A673 (cell line): ENCODE measurements around the gene C3orf38. TPM values are rescaled to one million over a fixed set of nuclear protein-coding genes. Genes with fewer than 3 reads are reported as not detected.
A peak's percentile ranks its signal among the peaks of the same experiment; 100 is the strongest.

ENCODE experiments used
- BruUV-seq: library from RNA; stranded (reverse); fragments of 400-500 nt; replicated peaks from 2 replicates; lab custom pipeline; 2021; lab: Mats Ljungman, UMichigan
- CTCF ChIA-PET: fragments of 300-600 bp; sonication (Branson Sonifier 250); formaldehyde crosslinking; loops from one replicate; lab custom pipeline; 2022; ENCODE audit warnings: antibody characterized with exemption; lab: Charles Lee
- POLR2A ChIA-PET: fragments of 300-600 bp; sonication (Branson Sonifier 250); formaldehyde crosslinking; loops from one replicate; lab custom pipeline; 2022; ENCODE audit warnings: antibody characterized with exemption; ENCODE audit not compliant: low non-redundant PET; lab: Charles Lee
- DNase-seq: peaks from one replicate; pipeline ENCODE4 v3.0.0-alpha.2; 2015; ENCODE audit warnings: low spot score
- H3K27ac ChIP-seq: fragments of 200-600 bp; sonication (generic); 2 replicates; pipeline ENCODE4 v1.5.1; 2016; ENCODE audit warnings: mixed run types, low read depth, mild to moderate bottlenecking, mixed read lengths, antibody characterized with exemption, low read length; ENCODE audit not compliant: poor library complexity, severe bottlenecking
- H3K27me3 ChIP-seq: fragments of 200-600 bp; sonication (generic); replicated peaks from 2 replicates; pipeline ENCODE4 v1.6.1; 2017; ENCODE audit warnings: mixed run types, low read depth, mild to moderate bottlenecking, mixed read lengths, antibody characterized with exemption, low read length; ENCODE audit not compliant: insufficient read depth, poor library complexity
- H3K36me3 ChIP-seq: fragments of 200-600 bp; sonication (generic); 2 replicates; pipeline ENCODE4 v1.6.1; 2016; ENCODE audit warnings: mixed run types, mild to moderate bottlenecking, mixed read lengths, antibody characterized with exemption, low read length; ENCODE audit not compliant: insufficient read depth, poor library complexity, severe bottlenecking
- H3K4me1 ChIP-seq: fragments of 200-600 bp; sonication (generic); 2 replicates; pipeline ENCODE4 v1.6.1; 2017; ENCODE audit warnings: mixed run types, mild to moderate bottlenecking, mixed read lengths, antibody characterized with exemption, low read length; ENCODE audit not compliant: insufficient read depth, poor library complexity, severe bottlenecking
- H3K4me3 ChIP-seq: fragments of 200-600 bp; sonication (generic); 2 replicates; pipeline ENCODE4 v1.5.1; 2016; ENCODE audit warnings: low read depth, mixed run types, mild to moderate bottlenecking, mixed read lengths, low read length; ENCODE audit not compliant: poor library complexity, severe bottlenecking
- H3K9me3 ChIP-seq: fragments of 200-600 bp; sonication (generic); 2 replicates; pipeline ENCODE4 v1.6.1; 2016; ENCODE audit warnings: mixed run types, low read depth, mild to moderate bottlenecking, mixed read lengths, antibody characterized with exemption, low read length; ENCODE audit not compliant: poor library complexity, severe bottlenecking
- CTCF ChIP-seq: fragments of 300-800, 200-600 bp; sonication (generic); conservative IDR thresholded peaks from 2 replicates; pipeline ENCODE4 v1.5.1; 2017; ENCODE audit warnings: low read depth, mild to moderate bottlenecking, antibody characterized with exemption, low read length, moderate library complexity, mixed read lengths
- EZH2 ChIP-seq: fragments of 200-600 bp; sonication (generic); IDR thresholded peaks from 2 replicates; pipeline ENCODE4 v1.6.1; 2017; ENCODE audit warnings: borderline replicate concordance, low read depth, mild to moderate bottlenecking, mixed read lengths, antibody characterized with exemption, low read length; ENCODE audit not compliant: poor library complexity, severe bottlenecking
- intact Hi-C: fragments of 100-400 bp; cut with micrococcal nuclease; formaldehyde crosslinking; loops from one replicate; pipeline ENCODE4 v1.10.0; 2022; ENCODE audit not compliant: unreplicated experiment
- total RNA-seq: library from RNA; stranded (reverse); gene quantifications from 2 replicates; pipeline ENCODE4 v1.2.3, GENCODE V29; 2021

The C3orf38 gene
- total RNA-seq, 1 experiment from 2014 or later = 36.4 TPM

GRCh38 chr3:88148651-88149050 lies 1.1 kb upstream of the C3orf38 start:
- H3K36me3 ChIP-seq = peaks cover 9% of the 10 kb centered on the region
- H3K4me3 ChIP-seq = peak overlapping the region; percentile 78
- DNase-seq = no peak
- peaks cover 10% of the 10 kb centered on the region for H3K4me1 ChIP-seq
- intact Hi-C loops = no loop called here
- H3K9me3 ChIP-seq = no peaks in the 10 kb centered on the region
- peak overlapping the region; percentile 95 for H3K27ac ChIP-seq
- no peaks in the 10 kb centered on the region for H3K27me3 ChIP-seq
- TF ChIP-seq EZH2 = no peak
- no peak for TF ChIP-seq CTCF
- ChIA-PET POLR2A (interaction anchor here (0.6 kb wide), 1 partner anchor 583 kb away, joined by 14 read pairs; no protein-coding TSS in a partner anchor), CTCF (no interaction called here)
- no TSS peak for BruUV-seq

- DNase-seq = peak; percentile 71
- intact Hi-C loops = no loop called here
- peaks cover 13% of the 10 kb centered on the region for H3K36me3 ChIP-seq
- peak overlapping the region; percentile 78 for H3K4me3 ChIP-seq
- POLR2A ChIA-PET = interaction anchor here (0.6 kb wide), 1 partner anchor 583 kb away, joined by 14 read pairs; no protein-coding TSS in a partner anchor
- BruUV-seq = TSS peak; percentile 75
- H3K27me3 ChIP-seq = no peaks in the 10 kb centered on the region
- CTCF ChIA-PET = no interaction called here
- H3K9me3 ChIP-seq = no peaks in the 10 kb centered on the region
- H3K27ac ChIP-seq = peak overlapping the region; percentile 95
- TF ChIP-seq EZH2 (no peak), CTCF (no peak)
- H3K4me1 ChIP-seq = peaks cover 10% of the 10 kb centered on the region
These were observed 654 bp upstream of the C3orf38 start for GRCh38 chr3:88149101-88149508.

- Histone ChIP-seq H3K27ac (peak overlapping the region; percentile 95), H3K9me3 (no peaks in the 10 kb centered on the region), H3K27me3 (no peaks in the 10 kb centered on the region), H3K4me1 (peaks cover 10% of the 10 kb centered on the region), H3K4me3 (peak overlapping the region; percentile 78), H3K36me3 (peaks cover 24% of the 10 kb centered on the region)
- BruUV-seq = TSS peak; percentile 48
- intact Hi-C loops = no loop called here
- CTCF ChIA-PET = interaction anchor here (0.7 kb wide), 1 partner anchor 69 kb away, joined by 3 read pairs; no protein-coding TSS in a partner anchor
- no peak for TF ChIP-seq EZH2
- no peak for TF ChIP-seq CTCF
- DNase-seq = peak; percentile 19
- POLR2A ChIA-PET = no interaction called here
These were observed 612 bp downstream of the C3orf38 start for GRCh38 chr3:88150371-88150770.
